H1 (cell line): ENCODE data around the gene FMR1.

ENCODE experiments used
- CREB1 ChIP-seq: IDR thresholded peaks from 2 replicates; pipeline ENCODE4 v1.6.1; 2012; ENCODE audit warnings: inconsistent platforms
- EGR1 ChIP-seq: IDR thresholded peaks from 2 replicates; pipeline ENCODE4 v1.6.1; 2011; ENCODE audit warnings: low read depth, low read length, borderline replicate concordance
- EZH2 ChIP-seq: fragments of 200-600 bp; sonication (generic); IDR thresholded peaks from 2 replicates; pipeline ENCODE4 v1.7.1; 2012; ENCODE audit warnings: low read depth, mild to moderate bottlenecking, moderate library complexity, low read length, inconsistent platforms; ENCODE audit not compliant: severe bottlenecking
- TF ChIP-seq, protein P1 (sequence below): IDR thresholded peaks from 2 replicates; pipeline ENCODE4 v1.6.1; 2011; ENCODE audit warnings: low read length, improper control_type of control experiment

DNA sequence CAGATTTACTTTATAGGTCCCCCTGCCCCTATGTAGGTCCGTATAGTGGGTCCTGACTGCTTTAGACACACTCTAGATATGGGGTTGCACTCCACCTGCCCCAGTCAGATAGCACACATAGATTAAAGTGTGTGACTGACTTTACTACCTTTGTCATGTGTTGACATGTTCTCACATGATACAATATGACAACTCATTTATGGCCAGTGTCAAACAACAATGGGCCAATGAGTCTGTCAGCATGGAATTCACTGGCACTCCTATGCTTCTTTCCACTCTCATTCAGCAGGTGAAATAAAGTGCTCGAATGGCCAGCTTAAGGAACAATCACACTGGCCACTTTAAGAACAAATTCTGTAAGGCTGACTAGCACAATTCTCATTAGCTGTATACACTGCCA is 45.6 kb downstream of the FMR1 start:
- TF ChIP-seq CREB1, result no peak
- TF ChIP-seq EZH2, result no peak
- TF ChIP-seq, protein P1, sequence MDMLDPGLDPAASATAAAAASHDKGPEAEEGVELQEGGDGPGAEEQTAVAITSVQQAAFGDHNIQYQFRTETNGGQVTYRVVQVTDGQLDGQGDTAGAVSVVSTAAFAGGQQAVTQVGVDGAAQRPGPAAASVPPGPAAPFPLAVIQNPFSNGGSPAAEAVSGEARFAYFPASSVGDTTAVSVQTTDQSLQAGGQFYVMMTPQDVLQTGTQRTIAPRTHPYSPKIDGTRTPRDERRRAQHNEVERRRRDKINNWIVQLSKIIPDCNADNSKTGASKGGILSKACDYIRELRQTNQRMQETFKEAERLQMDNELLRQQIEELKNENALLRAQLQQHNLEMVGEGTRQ, result no peak
- no peak for TF ChIP-seq EGR1
